ENCODE data around the gene SLIT3.

GRCh38 chr5:169103586-169104181 lies 197.3 kb downstream of the SLIT3 start:
- TF ChIP-seq PRDM1 (tag by site-specific recombination; IDR thresholded peaks at IDR 0.05) (no peak), ZNF792 (tag by site-specific recombination; IDR thresholded peaks at IDR 0.05) (no peak), CTCF (tag by site-specific recombination; IDR thresholded peaks at IDR 0.05) (no peak), ZNF138 (tag by site-specific recombination; IDR thresholded peaks at IDR 0.05; ENCODE audit: borderline replicate concordance) (no peak), RBAK (tag by site-specific recombination; IDR thresholded peaks at IDR 0.05) (no peak), ZBTB11 (tag by site-specific recombination; conservative IDR thresholded peaks at IDR 0.05; ENCODE audit: low read depth) (no peak), GLIS2 (tag by site-specific recombination; IDR thresholded peaks at IDR 0.05) (no peak), ZNF174 (tag by site-specific recombination; IDR thresholded peaks at IDR 0.05) (no peak), TSHZ1 (tag by site-specific recombination; IDR thresholded peaks at IDR 0.05; ENCODE audit: borderline replicate concordance) (no peak), ZNF324 (tag by site-specific recombination; IDR thresholded peaks at IDR 0.05) (no peak), ZNF529 (tag by site-specific recombination; IDR thresholded peaks at IDR 0.05; ENCODE audit: insufficient replicate concordance) (no peak), ZEB2 (tag by site-specific recombination; IDR thresholded peaks at IDR 0.05) (no peak), SETDB1 (IDR thresholded peaks at IDR 0.05; ENCODE audit: insufficient read length, low read length) (no peak), ZIC2 (tag by site-specific recombination; IDR thresholded peaks at IDR 0.05) (no peak)
